ENCODE measurements around the gene OLIG1. TPM values are rescaled to one million over a fixed set of nuclear protein-coding genes. Genes with fewer than 3 reads are reported as not detected.

Gene OLIG1
- total and polyA plus RNA-seq, 3 donors from 2014 or later, result 3.9 to 5.1 (median 4.3) TPM

- DNase-seq, result no peak
- 1 to 2% methylated on average over 10 to 60 of the region's 85 CpGs for WGBS, 2 donors
- peaks cover 6% of the 10 kb centered on the region for H3K27me3 ChIP-seq
- H3K9me3 ChIP-seq, result no peaks in the 10 kb centered on the region
- no peak overlapping the region for H3K4me3 ChIP-seq
- no peak for TF ChIP-seq POLR2A (IDR thresholded peaks at IDR 0.05)
- TF ChIP-seq, protein P1, sequence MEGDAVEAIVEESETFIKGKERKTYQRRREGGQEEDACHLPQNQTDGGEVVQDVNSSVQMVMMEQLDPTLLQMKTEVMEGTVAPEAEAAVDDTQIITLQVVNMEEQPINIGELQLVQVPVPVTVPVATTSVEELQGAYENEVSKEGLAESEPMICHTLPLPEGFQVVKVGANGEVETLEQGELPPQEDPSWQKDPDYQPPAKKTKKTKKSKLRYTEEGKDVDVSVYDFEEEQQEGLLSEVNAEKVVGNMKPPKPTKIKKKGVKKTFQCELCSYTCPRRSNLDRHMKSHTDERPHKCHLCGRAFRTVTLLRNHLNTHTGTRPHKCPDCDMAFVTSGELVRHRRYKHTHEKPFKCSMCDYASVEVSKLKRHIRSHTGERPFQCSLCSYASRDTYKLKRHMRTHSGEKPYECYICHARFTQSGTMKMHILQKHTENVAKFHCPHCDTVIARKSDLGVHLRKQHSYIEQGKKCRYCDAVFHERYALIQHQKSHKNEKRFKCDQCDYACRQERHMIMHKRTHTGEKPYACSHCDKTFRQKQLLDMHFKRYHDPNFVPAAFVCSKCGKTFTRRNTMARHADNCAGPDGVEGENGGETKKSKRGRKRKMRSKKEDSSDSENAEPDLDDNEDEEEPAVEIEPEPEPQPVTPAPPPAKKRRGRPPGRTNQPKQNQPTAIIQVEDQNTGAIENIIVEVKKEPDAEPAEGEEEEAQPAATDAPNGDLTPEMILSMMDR (IDR thresholded peaks at IDR 0.05), result no peak
- intact Hi-C loops (cut with DNase I; ENCODE audit: low total_unique reads), result no loop called here
- H3K4me1 ChIP-seq, result peaks cover 15% of the 10 kb centered on the region
- H3K36me3 ChIP-seq (ENCODE audit: low read depth, missing control alignments), result no peaks in the 10 kb centered on the region
- no peak overlapping the region for H3K27ac ChIP-seq
These were observed 42.3 kb upstream of the OLIG1 start for GRCh38 chr21:33027401-33028286.

GRCh38 chr21:33028287-33028670 lies 41.7 kb upstream of the OLIG1 start:
- H3K27me3 ChIP-seq, result peaks cover 6% of the 10 kb centered on the region
- 3% methylated on average over 14 to 15 of the region's 15 CpGs for WGBS, 2 donors
- intact Hi-C loops (cut with DNase I; ENCODE audit: low total_unique reads), result no loop called here
- no peak for TF ChIP-seq POLR2A (IDR thresholded peaks at IDR 0.05)
- TF ChIP-seq, protein P1 (IDR thresholded peaks at IDR 0.05), result no peak
- H3K9me3 ChIP-seq, result no peaks in the 10 kb centered on the region
- peaks cover 11% of the 10 kb centered on the region for H3K4me1 ChIP-seq
- DNase-seq, result no peak
- H3K27ac ChIP-seq, result no peak overlapping the region
- no peak overlapping the region for H3K4me3 ChIP-seq
- no peaks in the 10 kb centered on the region for H3K36me3 ChIP-seq (ENCODE audit: low read depth, missing control alignments)

- no peaks in the 10 kb centered on the region for H3K9me3 ChIP-seq
- H3K27ac ChIP-seq, result no peak overlapping the region
- peaks cover 5% of the 10 kb centered on the region for H3K4me1 ChIP-seq
- intact Hi-C loops (cut with DNase I; ENCODE audit: low total_unique reads), result no loop called here
- no peak overlapping the region for H3K4me3 ChIP-seq
- no peaks in the 10 kb centered on the region for H3K36me3 ChIP-seq (ENCODE audit: low read depth, missing control alignments)
- peaks cover 9% of the 10 kb centered on the region for H3K27me3 ChIP-seq
- TF ChIP-seq, protein P1 (IDR thresholded peaks at IDR 0.05), result no peak
- TF ChIP-seq POLR2A (IDR thresholded peaks at IDR 0.05), result no peak
- 5 to 6% methylated on average over 28 of the region's 28 CpGs for WGBS, 2 donors
- no peak for DNase-seq
These were observed 41.1 kb upstream of the OLIG1 start for GRCh38 chr21:33028773-33029384.

DNA sequence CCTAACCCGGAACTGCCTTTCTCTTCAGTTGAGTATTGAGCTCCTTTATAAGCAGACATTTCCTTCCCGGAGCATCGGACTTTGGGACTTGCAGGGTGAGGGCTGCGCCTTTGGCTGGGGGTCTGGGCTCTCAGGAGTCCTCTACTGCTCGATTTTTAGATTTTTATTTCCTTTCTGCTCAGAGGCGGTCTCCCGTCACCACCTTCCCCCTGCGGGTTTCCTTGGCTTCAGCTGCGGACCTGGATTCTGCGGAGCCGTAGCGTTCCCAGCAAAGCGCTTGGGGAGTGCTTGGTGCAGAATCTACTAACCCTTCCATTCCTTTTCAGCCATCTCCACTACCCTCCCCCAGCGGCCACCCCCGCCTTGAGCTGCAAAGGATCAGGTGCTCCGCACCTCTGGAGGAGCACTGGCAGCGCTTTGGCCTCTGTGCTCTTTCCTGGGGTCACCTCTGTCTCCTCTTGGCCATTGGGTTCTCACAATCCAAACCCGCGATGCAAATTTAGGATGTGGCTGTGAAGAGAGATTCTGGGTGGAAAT lies 40.5 kb upstream of the OLIG1 start:
- H3K27me3 ChIP-seq, result peaks cover 9% of the 10 kb centered on the region
- no peaks in the 10 kb centered on the region for H3K36me3 ChIP-seq (ENCODE audit: low read depth, missing control alignments)
- TF ChIP-seq, protein P1 (IDR thresholded peaks at IDR 0.05), result no peak
- TF ChIP-seq POLR2A (IDR thresholded peaks at IDR 0.05), result no peak
- no peak overlapping the region for H3K4me3 ChIP-seq
- DNase-seq, result no peak
- no peak overlapping the region for H3K27ac ChIP-seq
- intact Hi-C loops (cut with DNase I; ENCODE audit: low total_unique reads), result no loop called here
- H3K9me3 ChIP-seq, result no peaks in the 10 kb centered on the region
- H3K4me1 ChIP-seq, result peaks cover 4% of the 10 kb centered on the region
- 11 to 13% methylated on average over 19 of the region's 19 CpGs for WGBS, 2 donors

Measured in testis (tissue), 3 donors.